Transverse colon (tissue), 4 donors: ENCODE measurements around the gene TMEM222.

Experiments
- EP300 ChIP-seq: sonication (generic); formaldehyde crosslinking; IDR thresholded peaks from one replicate; pipeline ENCODE4 v1.6.1; 2017; ENCODE audit warnings: antibody characterized with exemption, low read depth
- POLR2AphosphoS5 ChIP-seq, 3 donors: sonication (generic); formaldehyde crosslinking; IDR thresholded peaks; one replicate each; pipeline ENCODE4 v1.6.1; 2016; ENCODE audit warnings: antibody characterized with exemption in 3 of 3
- TF ChIP-seq, protein P1 (sequence below), 5 experiments: fragments of 200-600 bp in 3 of 5; fragments of 450-650 bp in 2 of 5; sonication (generic) in 3 of 5; IDR thresholded peaks; 1 replicate in 2 of 5; 2 replicates in 3 of 5; pipeline ENCODE4 v1.5.1; 2016 to 2017; ENCODE audit warnings: antibody characterized with exemption in 5 of 5, inconsistent platforms in 3 of 5, mild to moderate bottlenecking in 2 of 5, moderate library complexity in 1 of 5

DNA sequence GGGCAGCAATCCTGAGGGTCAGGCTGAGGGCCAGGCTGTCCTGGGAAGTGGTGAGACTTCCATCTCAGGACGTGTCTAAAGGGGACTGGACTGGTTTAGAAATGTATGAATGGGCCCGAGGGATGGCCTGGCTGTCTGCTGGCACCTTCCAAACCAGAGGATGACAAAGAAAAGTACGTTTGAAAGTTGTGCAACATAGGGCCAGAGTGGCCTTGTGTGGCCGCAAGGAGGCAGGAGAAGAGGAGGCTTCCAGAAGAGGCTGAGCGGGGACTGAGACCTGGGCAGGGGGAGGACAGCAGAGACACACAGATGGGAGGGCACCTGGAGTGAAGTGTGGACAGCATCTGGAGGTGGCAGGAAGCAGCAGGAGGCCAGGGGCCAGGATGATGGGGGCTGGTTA lies 17.2 kb downstream of the TMEM222 start:
- TF ChIP-seq, protein P1, sequence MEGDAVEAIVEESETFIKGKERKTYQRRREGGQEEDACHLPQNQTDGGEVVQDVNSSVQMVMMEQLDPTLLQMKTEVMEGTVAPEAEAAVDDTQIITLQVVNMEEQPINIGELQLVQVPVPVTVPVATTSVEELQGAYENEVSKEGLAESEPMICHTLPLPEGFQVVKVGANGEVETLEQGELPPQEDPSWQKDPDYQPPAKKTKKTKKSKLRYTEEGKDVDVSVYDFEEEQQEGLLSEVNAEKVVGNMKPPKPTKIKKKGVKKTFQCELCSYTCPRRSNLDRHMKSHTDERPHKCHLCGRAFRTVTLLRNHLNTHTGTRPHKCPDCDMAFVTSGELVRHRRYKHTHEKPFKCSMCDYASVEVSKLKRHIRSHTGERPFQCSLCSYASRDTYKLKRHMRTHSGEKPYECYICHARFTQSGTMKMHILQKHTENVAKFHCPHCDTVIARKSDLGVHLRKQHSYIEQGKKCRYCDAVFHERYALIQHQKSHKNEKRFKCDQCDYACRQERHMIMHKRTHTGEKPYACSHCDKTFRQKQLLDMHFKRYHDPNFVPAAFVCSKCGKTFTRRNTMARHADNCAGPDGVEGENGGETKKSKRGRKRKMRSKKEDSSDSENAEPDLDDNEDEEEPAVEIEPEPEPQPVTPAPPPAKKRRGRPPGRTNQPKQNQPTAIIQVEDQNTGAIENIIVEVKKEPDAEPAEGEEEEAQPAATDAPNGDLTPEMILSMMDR (IDR thresholded peaks at IDR 0.05): no peak
- TF ChIP-seq POLR2AphosphoS5 (IDR thresholded peaks at IDR 0.05) (no peak), EP300 (no peak)
